Astrocyte of the spinal cord (primary cell): ENCODE results near the gene OR52B6.
A peak's percentile ranks its signal among the peaks of the same experiment; 100 is the strongest.
"Not testable (repeated sequence)": the region's sequence is repeated elsewhere in the genome, so short reads cannot be mapped to it uniquely, and the experiment has no call there.

Experiments used
- DNase-seq: peaks from one replicate; pipeline ENCODE4 v3.0.0; 2011; ENCODE audit warnings: low read depth, low spot score
- H3K4me3 ChIP-seq: 2 replicates; pipeline ENCODE4 v1.5.1; 2011; ENCODE audit warnings: low read depth, mild to moderate bottlenecking, low read length, moderate library complexity
- in situ Hi-C: cut with HindIII; loops from 2 replicates; pipeline ENCODE4 v1.10.0; 2017; ENCODE audit warnings: low sequenced_read_pairs
- TF ChIP-seq, protein P1 (sequence below): IDR thresholded peaks from 2 replicates; pipeline ENCODE4 v1.5.1; 2012; ENCODE audit warnings: low read depth, mild to moderate bottlenecking, low read length, inconsistent platforms

The OR52B6 gene

DNA sequence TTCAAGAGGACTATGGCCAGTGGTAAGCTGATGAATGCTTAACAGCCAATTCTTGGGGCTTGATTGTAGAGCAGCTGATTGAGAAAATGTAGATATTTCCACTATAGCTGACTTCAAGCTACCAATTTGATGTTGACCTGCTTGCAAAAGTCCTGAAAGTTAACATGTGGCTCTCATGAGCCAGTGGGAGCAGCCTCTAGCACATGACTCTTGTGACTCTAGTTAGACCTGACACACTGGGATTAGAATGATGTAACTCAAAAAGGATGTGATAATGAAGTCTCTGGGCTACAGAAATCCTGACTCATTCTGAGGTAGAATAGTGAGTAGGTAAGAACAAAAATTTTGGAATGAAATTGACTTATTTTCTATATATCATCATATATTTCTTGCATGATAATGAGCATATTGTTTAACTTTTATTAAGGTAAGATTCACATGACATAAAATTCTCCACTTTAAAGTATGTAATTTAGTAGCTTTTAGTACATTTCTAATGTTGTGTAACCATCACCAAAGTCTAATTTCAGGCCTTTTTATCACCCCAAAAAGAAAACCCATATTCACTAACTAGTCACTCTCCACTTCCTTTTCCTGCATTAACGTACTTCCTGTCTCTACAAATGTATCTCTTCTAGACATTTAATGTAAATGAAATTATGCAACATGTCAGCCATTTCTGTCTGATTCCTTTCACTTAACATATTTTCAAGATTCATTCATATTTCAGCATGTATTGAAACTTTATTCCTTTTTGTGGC, 16.2 kb upstream of the OR52B6 start:
- in situ Hi-C loops = no loop called here
- H3K4me3 ChIP-seq = no peak overlapping the region
- TF ChIP-seq, protein P1, sequence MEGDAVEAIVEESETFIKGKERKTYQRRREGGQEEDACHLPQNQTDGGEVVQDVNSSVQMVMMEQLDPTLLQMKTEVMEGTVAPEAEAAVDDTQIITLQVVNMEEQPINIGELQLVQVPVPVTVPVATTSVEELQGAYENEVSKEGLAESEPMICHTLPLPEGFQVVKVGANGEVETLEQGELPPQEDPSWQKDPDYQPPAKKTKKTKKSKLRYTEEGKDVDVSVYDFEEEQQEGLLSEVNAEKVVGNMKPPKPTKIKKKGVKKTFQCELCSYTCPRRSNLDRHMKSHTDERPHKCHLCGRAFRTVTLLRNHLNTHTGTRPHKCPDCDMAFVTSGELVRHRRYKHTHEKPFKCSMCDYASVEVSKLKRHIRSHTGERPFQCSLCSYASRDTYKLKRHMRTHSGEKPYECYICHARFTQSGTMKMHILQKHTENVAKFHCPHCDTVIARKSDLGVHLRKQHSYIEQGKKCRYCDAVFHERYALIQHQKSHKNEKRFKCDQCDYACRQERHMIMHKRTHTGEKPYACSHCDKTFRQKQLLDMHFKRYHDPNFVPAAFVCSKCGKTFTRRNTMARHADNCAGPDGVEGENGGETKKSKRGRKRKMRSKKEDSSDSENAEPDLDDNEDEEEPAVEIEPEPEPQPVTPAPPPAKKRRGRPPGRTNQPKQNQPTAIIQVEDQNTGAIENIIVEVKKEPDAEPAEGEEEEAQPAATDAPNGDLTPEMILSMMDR = no peak
- peak; percentile 12 for DNase-seq

DNA sequence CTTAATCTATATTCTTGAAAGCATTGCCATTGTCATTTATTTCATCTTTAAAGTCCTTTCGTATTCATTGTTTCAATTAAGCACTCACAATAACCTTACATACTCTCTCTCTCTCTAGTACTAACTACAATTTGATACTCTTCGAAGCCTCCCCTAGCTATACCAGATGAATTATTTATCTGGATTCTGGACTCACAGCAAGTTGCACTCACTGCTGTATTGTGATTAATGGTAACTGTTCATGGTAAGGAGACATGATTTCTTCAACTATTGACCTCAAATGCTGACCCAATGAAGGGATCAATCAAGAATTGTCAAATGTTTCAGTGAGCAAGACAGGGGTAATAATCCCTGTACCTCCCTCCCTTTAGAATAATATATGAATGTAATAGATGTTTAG, 6.0 kb upstream of the OR52B6 start:
- DNase-seq = no peak
- no peak overlapping the region for H3K4me3 ChIP-seq
- in situ Hi-C loops = no loop called here
- TF ChIP-seq, protein P1 = no peak

DNA sequence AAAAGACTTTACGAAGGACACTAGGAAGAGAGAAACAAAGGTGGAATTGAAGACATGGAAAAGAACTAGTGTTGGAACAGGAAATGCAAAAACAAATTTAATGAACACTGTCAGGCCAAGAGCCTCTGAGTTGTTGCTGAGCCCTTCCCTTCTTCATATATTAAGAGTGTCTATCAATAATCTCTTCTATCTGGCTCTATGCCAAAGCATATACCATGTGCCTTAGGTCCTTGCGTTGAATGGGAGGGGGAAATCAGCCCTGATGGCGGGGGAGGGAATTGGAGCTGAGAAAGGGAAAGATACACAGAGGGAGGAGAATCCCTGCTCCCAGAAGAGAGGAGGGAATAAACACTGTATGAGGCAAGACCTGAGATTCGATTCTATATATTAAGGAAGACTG, 5.5 kb upstream of the OR52B6 start:
- in situ Hi-C loops = no loop called here
- DNase-seq = no peak
- TF ChIP-seq, protein P1 = no peak
- H3K4me3 ChIP-seq = no peak overlapping the region

DNA sequence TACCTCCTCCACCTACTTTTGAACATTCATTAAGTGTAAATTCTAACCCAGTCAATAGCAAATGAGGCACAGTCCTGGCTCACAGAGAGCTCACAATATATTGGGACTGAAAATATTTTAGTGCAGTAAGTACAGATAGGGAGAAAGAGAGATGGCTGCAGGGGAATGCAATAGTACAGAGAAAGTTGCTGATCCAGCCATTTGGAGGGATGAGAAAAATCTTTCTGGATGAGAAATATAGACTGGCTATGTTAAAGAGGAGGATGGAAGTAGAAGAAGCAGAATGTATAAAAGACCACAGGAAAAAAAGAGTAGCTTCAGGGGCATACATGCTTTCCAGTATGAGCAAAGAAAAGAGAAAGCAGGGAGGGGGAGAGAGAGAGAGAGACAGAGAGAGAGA, 3.6 kb upstream of the OR52B6 start:
- DNase-seq = no peak
- TF ChIP-seq, protein P1 = no peak
- H3K4me3 ChIP-seq = no peak overlapping the region
- in situ Hi-C loops = no loop called here

DNA sequence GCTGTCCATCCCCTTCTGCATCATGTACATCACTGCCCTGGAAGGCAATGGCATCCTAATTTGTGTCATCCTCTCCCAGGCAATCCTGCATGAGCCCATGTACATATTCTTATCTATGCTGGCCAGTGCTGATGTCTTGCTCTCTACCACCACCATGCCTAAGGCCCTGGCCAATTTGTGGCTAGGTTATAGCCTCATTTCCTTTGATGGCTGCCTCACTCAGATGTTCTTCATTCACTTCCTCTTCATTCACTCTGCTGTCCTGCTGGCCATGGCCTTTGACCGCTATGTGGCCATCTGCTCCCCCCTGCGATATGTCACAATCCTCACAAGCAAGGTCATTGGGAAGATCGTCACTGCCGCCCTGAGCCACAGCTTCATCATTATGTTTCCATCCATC, 337 bp downstream of the OR52B6 start:
- in situ Hi-C loops = no loop called here
- DNase-seq = no peak
- TF ChIP-seq, protein P1 = no peak
- no peak overlapping the region for H3K4me3 ChIP-seq

DNA sequence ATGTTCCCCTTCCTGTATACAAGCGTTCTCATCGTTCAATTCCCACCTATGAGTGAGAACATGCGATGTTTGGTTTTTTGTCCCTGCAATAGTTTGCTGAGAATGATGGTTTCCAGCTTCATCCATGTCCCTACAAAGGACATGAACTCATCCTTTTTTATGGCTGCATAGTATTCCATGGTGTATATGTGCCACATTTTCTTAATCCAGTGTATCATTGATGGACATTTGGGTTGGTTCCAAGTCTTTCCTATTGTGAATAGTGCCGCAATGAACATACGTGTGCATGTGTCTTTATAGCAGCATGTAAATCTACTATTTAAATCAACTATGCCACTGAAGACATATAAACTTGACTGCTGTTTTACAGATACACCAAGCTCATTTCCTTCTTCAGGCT, 3.8 kb downstream of the OR52B6 start:
- H3K4me3 ChIP-seq, in situ Hi-C loops: not testable (repeated sequence)

DNA sequence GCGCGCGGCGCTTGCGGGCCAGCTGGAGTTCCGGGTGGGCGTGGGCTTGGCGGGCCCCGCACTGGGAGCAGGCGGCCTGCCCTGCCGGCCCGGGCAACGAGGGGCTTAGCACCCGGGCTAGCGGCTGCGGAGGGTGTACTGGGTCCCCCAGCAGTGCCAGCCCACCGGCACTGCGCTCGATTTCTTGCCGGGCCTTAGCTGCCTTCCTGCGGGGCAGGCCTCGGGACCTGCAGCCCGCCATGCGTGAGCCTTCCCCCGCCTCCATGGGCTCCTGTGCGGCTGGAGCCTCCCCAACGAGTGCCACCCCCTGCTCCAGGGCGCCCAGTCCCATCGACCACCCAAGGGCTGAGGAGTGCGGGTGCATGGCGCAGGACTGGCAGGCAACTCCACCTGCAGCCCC, 9.2 kb downstream of the OR52B6 start:
- H3K4me3 ChIP-seq, DNase-seq, in situ Hi-C loops: not testable (repeated sequence)

More for the DNA sequence above, 3.8 kb downstream of the OR52B6 start:
- DNase-seq = not testable (repeated sequence)

DNA sequence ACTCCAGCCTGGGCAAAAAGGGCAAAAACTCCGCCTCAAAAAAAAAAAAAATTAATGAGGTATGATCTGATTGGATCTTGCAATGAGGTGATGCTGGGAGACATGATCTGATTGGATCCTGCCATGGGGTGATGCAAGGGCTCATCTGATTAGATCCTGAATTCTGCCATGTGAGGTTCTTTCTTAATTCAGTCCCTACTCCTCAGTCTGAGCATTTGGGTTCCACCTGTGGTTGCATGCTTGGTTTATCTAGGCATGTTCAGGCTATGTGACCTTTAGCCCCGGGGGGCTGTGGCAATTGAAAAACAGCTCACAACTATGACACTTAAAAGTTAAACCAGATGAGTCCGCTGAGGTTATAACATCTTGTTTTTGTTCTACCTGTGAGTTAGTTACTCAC, 10.9 kb downstream of the OR52B6 start:
- in situ Hi-C loops = no loop called here
- DNase-seq = no peak
- no peak overlapping the region for H3K4me3 ChIP-seq
- TF ChIP-seq, protein P1 = no peak
